Thyroid gland (tissue), 4 donors: Measurements from ENCODE around the gene INPP5A. TPM values are rescaled to one million over a fixed set of nuclear protein-coding genes. Genes with fewer than 3 reads are reported as not detected.
"Not testable (repeated sequence)": the region's sequence is repeated elsewhere in the genome, so short reads cannot be mapped to it uniquely, and the experiment has no call there.

ENCODE experiments used
- DNase-seq, 2 donors: peaks; one replicate each; pipeline ENCODE4 v3.0.0-alpha.2; 2019
- H3K27ac ChIP-seq, 3 donors: fragments of 200-600 bp; sonication (generic); 1 replicate in 2 of 3; 2 replicates in 1 of 3; pipeline ENCODE4 v1.5.1; 2016 to 2019; ENCODE audit warnings: mild to moderate bottlenecking in 1 of 3, moderate library complexity in 1 of 3
- H3K27me3 ChIP-seq: fragments of 200-600 bp; sonication (generic); one replicate; pipeline ENCODE4 v1.5.1; 2019
- H3K36me3 ChIP-seq, 2 donors: fragments of 200-600 bp; sonication (generic); one replicate each; pipeline ENCODE4 v1.5.1; 2016 to 2019
- H3K4me1 ChIP-seq, 2 donors: fragments of 200-600 bp; sonication (generic); one replicate each; pipeline ENCODE4 v1.5.1; 2017 to 2019
- H3K4me3 ChIP-seq, 3 donors: fragments of 200-600 bp; sonication (generic); replicated peaks in 1 of 3; 1 replicate in 2 of 3; 2 replicates in 1 of 3; pipeline ENCODE4 v1.5.1; 2016; ENCODE audit warnings: mild to moderate bottlenecking in 1 of 3
- H3K9me3 ChIP-seq: fragments of 200-600 bp; sonication (generic); one replicate; pipeline ENCODE4 v1.5.1; 2017
- CTCF ChIP-seq, 6 experiments: fragments of 200-600 bp in 3 of 6; fragments of 450-650 bp in 3 of 6; sonication (generic) in 3 of 6; IDR thresholded peaks; one replicate each; pipeline ENCODE4 v1.5.1; 2016 to 2019; ENCODE audit warnings: antibody characterized with exemption in 6 of 6, mild to moderate bottlenecking in 2 of 6, inconsistent platforms in 1 of 6, moderate library complexity in 1 of 6
- POLR2A ChIP-seq, 2 donors: fragments of 450-650 bp; IDR thresholded peaks; one replicate each; pipeline ENCODE4 v1.6.1; 2017; ENCODE audit warnings: antibody characterized with exemption in 2 of 2, mild to moderate bottlenecking in 2 of 2, moderate library complexity in 1 of 2
- WGBS, 2 donors: methylation state at CpG; one replicate each; pipeline ENCODE4 v1.1.5; 2017; 5-methylcytosine and 5-hydroxymethylcytosine counted together
- intact Hi-C: fragments of 100-400 bp; cut with DNase I; formaldehyde crosslinking; loops from one replicate; pipeline ENCODE4 v1.15.1; 2023
- total RNA-seq, 4 donors: library from RNA; depleted of rRNA; stranded (reverse); fragments of >200 nt; gene quantifications; one replicate each; pipeline ENCODE4 v1.2.3, GENCODE V29; 2016

The INPP5A gene
- total RNA-seq, 4 donors from 2014 or later: 30.4 to 75.8 (median 41.1) TPM

GRCh38 chr10:132679217-132679595, 141.6 kb downstream of the INPP5A start:
- H3K27ac ChIP-seq: no peak overlapping the region
- TF ChIP-seq POLR2A (IDR thresholded peaks at IDR 0.05): no peak
- no peak for TF ChIP-seq CTCF (IDR thresholded peaks at IDR 0.05)
- WGBS, 2 donors: 96 to 97% methylated on average over 10 of the region's 10 CpGs

GRCh38 chr10:132679640-132680039, 142.1 kb downstream of the INPP5A start:
- Histone ChIP-seq H3K4me3 (no peak overlapping the region), H3K27me3 (no peaks in the 10 kb centered on the region), H3K36me3 (no peaks in the 10 kb centered on the region), H3K4me1 (no peaks in the 10 kb centered on the region), H3K27ac (no peak overlapping the region), H3K9me3 (no peaks in the 10 kb centered on the region)
- DNase-seq: no peak
- 83 to 97% methylated on average over 3 of the region's 3 CpGs for WGBS, 2 donors
- intact Hi-C loops: no loop called here
- TF ChIP-seq POLR2A (IDR thresholded peaks at IDR 0.05) (no peak), CTCF (IDR thresholded peaks at IDR 0.05) (no peak)

More at GRCh38 chr10:132679217-132679595, 141.6 kb downstream of the INPP5A start:
- Histone ChIP-seq H3K36me3 (no peaks in the 10 kb centered on the region), H3K4me1 (no peaks in the 10 kb centered on the region), H3K4me3 (no peak overlapping the region), H3K9me3 (no peaks in the 10 kb centered on the region), H3K27me3 (no peaks in the 10 kb centered on the region)
- DNase-seq: no peak
- intact Hi-C loops: no loop called here

DNA sequence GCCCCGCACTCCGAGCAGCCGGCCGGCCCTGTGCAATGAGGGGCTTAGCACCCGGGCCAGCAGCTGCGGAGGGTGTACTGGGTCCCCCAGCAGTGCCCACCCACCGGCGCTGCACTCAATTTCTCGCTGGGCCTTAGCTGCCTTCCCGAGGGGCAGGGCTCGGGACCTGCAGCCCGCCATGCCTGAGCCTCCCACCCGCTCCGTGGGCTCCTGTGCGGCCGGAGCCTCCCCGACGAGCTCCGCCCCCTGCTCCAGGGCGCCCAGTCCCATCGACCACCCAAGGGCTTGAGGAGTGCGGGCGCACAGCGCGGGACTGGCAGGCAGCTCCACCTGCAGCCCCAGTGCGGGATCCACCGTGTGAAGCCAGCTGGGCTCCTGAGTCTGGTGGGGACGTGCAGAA, 143.2 kb downstream of the INPP5A start:
- WGBS, 2 donors: 94 to 100% methylated on average over 1 to 3 of the region's 28 CpGs
- H3K9me3 ChIP-seq, H3K36me3 ChIP-seq, H3K27ac ChIP-seq, intact Hi-C loops, H3K4me3 ChIP-seq, H3K27me3 ChIP-seq, H3K4me1 ChIP-seq, DNase-seq: not testable (repeated sequence)

- Histone ChIP-seq H3K4me1 (no peaks in the 10 kb centered on the region), H3K27ac (no peak overlapping the region), H3K4me3 (no peak overlapping the region), H3K9me3 (no peaks in the 10 kb centered on the region), H3K36me3 (no peaks in the 10 kb centered on the region), H3K27me3 (no peaks in the 10 kb centered on the region)
- 92 to 93% methylated on average over 25 of the region's 25 CpGs for WGBS, 2 donors
- no peak for DNase-seq
- TF ChIP-seq CTCF (IDR thresholded peaks at IDR 0.05) (no peak), POLR2A (IDR thresholded peaks at IDR 0.05) (no peak)
- intact Hi-C loops: no loop called here
These were observed 144.5 kb downstream of the INPP5A start for GRCh38 chr10:132681858-132682755.

GRCh38 chr10:132684164-132684891, 146.7 kb downstream of the INPP5A start:
- Histone ChIP-seq H3K4me1 (no peaks in the 10 kb centered on the region), H3K27me3 (no peaks in the 10 kb centered on the region), H3K27ac (no peak overlapping the region), H3K36me3 (no peaks in the 10 kb centered on the region), H3K4me3 (no peak overlapping the region), H3K9me3 (no peaks in the 10 kb centered on the region)
- DNase-seq: no peak
- TF ChIP-seq CTCF (IDR thresholded peaks at IDR 0.05): no peak
- TF ChIP-seq POLR2A (IDR thresholded peaks at IDR 0.05): no peak
- 89 to 90% methylated on average over 12 of the region's 12 CpGs for WGBS, 2 donors
- intact Hi-C loops: no loop called here
